NCI-H1417 treated with DMSO at 0.1 percent for 48 hours (cell line): Measurements from ENCODE around the gene LARP1.
"Not testable (repeated sequence)": the region's sequence is repeated elsewhere in the genome, so short reads cannot be mapped to it uniquely, and the experiment has no call there.

Experiments
- DNase-seq: peaks from one replicate; lab custom pipeline; 2025; lab: John Stamatoyannopoulos, UW

Gene LARP1

DNA sequence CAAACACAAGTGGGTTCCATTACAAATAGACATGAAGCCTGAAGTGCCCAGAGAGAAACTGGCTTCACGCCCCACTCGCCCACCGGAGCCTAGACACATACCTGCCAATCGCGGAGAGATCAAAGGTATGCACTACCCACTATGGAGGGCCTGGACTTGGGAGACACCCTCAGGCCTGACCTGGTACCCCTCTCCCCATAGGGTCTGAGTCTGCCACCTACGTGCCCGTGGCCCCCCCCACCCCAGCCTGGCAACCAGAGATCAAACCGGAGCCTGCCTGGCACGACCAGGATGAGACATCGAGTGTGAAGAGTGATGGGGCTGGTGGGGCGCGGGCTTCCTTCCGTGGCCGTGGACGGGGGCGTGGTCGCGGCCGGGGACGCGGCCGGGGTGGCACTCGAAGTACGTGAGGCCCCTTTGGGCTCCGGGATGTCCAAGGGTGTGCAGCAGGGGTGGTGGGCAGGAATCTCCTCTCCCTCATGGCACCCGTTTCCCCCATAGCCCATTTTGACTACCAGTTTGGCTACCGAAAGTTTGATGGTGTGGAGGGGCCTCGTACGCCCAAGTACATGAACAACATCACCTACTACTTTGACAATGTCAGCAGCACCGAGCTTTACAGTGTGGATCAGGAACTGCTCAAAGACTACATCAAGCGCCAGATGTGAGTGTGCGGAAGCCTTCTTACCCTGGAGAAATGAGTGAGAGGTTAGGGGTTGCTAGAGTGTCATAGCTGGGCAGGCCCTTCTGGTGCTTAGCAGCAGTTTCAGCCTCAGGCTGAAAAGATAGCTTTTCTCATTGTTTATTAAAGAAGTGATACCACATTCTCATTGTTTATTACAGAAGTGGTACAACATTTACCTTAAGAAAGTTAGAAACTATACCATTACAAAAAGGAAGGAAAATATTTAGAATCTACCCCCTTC, 38.7 kb downstream of the LARP1 start:
- no peak for DNase-seq

DNA sequence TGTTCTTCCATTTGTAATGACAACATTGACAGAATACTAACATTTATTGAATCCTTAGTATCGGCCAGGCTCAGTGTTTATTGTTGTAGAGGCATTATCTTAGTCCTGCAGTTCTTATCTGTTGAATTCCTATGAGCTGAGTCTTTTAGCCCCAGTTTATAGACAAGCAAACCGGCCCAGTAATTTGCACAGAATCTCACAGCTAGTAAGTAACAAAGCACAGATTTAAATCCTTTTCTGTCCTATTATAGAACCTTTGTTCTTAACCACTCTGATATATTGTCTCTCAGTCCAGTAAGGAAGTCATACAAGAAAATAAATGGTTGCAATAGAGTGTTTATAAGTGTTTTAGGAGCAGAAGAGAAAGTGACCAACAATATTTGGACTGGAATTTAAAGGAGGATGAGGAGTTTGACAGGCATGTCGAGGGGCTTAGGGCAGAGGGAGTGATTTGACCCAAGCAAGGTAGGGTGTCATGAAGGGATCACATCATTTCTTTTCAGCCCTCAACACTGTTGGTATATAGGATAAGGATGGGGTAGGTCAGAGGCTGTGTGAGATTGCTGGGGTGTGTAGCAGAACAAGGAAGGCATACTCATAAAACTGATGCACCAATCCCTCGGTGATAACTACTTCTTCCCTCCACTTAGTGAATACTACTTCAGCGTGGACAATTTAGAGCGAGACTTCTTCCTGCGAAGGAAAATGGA, 39.5 kb downstream of the LARP1 start:
- no peak for DNase-seq

DNA sequence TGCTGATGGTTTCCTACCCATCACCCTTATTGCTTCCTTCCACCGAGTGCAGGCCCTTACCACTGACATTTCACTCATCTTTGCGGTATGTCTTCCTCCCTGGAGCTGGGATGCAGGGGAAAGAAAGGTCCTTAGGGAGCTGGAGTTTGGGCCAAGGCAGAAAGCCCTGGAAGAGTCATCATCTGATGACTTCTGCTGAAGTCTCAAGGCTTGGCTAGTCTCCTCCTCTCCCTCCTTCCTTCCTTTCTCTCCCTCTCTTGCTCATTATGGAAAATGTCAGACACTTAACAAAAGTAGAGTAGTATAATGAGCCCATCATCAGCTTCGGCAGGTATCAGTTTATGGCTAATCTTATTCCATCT, 40.0 kb downstream of the LARP1 start:
- no peak for DNase-seq

DNA sequence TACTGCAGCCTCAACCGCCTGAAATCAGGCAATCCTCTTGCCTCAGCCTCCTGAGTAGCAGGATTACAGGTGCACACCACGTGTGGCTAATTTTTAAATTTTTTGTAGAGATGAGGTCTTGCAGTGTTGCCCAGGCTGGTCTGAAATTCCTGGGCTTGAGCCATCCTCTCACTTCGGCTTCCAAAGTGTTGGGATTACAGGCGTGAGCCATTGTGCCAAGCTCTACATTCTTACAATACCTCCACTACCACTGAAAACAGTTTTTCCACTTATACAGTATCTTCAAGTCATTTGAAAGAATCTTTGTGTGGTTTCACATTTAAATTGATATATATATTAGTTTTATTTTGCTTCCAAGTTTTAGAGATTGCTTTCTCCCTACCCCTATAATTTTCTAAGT, 42.6 kb downstream of the LARP1 start:
- no peak for DNase-seq

GRCh38 chr5:154800582-154800981, 45.4 kb downstream of the LARP1 start:
- no peak for DNase-seq

- DNase-seq, result no peak
These were observed 45.9 kb downstream of the LARP1 start for GRCh38 chr5:154801083-154801482.

- no peak for DNase-seq
These were observed 46.9 kb downstream of the LARP1 start for GRCh38 chr5:154802050-154802449.

- DNase-seq, result no peak
These were observed 51.0 kb downstream of the LARP1 start for GRCh38 chr5:154806176-154806575.

DNA sequence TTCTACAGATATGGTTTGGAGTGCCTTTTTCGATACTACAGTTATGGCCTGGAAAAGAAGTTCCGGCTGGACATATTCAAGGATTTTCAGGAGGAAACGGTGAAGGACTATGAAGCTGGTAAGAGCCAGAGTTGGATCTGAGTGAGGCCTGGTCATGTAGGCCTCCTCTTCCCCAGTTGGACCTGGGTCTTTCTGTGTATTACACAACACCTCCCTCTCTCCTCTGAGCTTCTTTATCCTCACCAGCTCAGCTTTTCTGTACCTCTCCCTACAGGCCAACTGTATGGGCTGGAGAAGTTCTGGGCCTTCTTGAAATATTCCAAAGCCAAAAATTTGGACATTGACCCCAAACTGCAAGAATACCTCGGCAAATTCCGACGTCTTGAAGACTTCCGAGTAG, 56.1 kb downstream of the LARP1 start:
- no peak for DNase-seq

DNA sequence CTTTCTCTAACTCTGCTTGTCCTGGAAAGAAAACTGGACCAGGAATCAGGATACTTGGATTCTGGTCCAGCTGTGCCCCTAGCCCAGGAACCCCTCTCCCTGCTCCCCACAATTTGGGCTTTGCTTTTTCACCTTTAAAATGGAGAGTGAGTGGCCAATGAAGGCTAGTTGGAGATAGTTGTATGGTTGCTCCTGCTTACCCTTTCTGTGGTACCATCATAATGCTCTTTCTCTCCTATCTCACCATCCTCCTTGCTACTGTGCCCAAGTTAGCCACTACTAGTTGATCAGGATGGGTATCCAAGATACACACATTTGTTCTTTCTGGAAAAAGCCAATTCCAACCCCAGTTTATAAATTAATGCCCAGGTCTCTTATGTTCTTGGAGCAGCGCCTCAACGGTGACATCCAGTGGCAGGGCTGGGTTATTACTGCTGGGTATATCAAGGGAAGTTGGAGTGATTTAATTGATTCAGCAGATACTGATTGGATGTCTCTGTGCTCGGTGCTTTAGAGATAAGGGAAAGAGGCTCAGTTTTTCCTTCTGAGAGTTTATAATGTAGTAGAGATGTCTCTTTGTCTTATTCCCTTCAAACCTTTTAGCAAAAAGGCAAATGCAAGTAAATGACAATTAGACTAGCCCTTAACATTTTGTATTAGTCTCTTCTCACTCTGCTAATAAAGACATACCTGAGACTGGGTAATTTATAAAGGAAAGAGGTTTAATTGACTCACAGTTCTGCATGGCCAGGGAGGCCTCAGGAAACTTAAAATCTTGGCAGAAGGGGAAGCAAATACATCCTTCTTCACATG, 56.7 kb downstream of the LARP1 start:
- DNase-seq, result no peak

DNA sequence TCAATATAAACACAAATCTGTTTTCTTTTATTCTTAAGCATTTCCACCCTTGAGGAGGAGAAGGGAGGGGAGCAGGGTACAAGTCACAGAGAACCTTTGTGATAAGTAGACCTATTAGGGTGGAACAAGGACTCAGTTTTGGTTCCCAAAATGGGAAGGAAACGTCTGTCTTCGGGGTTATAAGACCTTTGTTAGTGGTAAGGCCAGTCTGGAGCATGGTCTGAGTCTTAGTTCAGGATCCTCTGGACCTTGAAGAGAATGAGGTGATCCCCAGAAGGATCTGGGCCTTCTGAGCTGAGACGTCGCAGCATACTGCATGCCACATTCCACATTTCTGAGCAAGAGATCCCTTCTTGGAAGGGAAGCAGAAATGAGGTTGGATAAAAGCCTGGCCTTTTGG, 58.0 kb downstream of the LARP1 start:
- no peak for DNase-seq

GRCh38 chr5:154813736-154814135, 58.6 kb downstream of the LARP1 start:
- DNase-seq, result no peak

DNA sequence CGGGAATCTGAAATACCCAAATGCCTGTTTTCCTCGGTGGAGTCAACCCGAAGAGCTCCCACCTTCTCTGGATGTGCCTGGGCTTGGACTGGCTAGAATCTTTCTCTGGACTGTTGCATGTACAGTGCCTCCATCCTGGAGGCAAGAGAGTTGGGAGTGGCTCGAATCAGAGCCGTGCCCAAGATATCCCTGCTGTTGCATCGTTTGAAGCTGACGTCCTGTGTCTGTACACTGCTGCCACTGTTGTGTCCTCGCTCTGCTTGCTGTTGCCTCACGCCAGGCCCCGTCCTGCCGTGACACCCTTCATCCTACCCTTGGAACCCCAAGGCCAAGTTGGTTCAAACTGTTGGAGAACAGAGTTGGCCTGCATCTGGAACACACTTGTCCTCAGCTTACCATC, 59.8 kb downstream of the LARP1 start:
- DNase-seq, result no peak

DNA sequence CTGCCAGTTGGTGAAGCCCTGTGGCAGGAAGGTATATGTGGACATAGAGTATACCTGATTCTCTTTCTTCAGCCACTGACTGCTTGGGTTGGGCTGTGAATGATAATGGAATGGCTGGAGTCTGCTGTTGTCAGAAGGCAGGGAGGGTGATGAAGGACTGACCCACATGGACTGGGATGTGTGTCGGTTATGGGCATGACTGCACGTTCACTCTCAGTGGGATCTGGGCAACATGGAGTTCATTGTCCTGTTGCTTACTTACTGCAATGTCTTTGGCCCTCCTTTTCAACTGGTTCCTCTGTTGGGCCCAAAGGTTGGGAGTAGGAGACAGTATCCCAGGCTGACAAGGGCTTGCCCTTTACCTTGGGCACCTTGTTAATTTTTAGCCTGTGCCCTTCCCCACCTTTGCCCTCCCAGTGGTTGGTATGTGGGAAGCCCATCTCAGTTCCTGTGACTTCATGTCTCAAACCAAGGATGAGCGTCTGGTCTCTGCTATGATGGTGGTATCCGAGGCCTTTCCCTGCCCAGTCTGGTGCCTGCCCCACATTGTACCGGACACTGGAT, 60.6 kb downstream of the LARP1 start:
- no peak for DNase-seq

DNA sequence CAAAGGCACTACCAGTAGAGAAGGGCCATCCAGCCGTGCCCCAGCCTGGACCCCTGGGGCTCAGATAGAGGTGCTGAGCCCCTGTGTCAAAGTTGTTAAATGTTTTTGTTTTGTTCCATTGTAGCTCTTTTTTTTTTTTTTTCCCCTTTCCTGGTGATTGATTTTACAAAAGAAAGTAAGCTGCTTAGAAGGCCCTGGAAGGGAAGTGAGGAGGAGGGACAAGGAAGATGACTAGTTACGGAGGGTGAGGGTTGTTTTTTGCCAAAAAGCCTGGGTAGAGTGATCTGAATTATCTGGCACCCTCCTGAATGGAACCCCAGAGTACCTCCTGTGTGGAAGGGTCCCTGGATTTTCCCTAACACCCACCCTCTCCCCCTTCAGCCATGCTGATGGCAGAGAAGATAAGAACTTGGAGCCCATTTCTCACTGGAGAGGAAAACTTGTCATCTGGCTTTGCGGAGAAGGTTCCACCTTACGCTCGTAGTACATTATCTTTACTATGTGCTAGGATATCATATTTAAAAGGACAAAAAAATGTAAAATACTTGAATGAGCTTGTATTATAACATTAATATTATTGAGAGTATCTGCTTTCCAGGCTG, 61.8 kb downstream of the LARP1 start:
- no peak for DNase-seq

GRCh38 chr5:154817815-154818214, 62.6 kb downstream of the LARP1 start:
- no peak for DNase-seq

- DNase-seq, result no peak
These were observed 63.4 kb downstream of the LARP1 start for GRCh38 chr5:154818471-154819116.

- DNase-seq, result no peak
These were observed 64.4 kb downstream of the LARP1 start for GRCh38 chr5:154819546-154819945.

- no peak for DNase-seq
These were observed 65.2 kb downstream of the LARP1 start for GRCh38 chr5:154820383-154820782.

DNA sequence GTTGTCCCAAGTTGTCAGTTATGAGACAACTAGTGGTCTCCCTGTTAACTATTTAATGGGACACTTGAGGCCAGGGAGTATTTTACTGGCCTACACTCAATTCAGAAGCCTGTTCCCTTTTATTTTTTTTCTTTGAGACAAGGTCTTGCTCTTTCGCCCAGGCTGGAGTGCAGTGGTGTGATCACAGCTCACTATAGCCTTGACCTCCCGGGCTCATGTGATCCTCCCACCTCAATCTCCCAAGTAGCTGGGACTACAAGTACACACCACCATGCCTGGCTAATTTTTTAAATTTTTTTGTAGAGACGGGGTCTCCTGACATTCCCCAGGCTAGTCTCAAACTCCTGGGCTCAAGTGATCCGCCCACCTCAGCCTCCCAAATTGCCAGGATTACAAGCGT, 67.7 kb downstream of the LARP1 start:
- DNase-seq, result not testable (repeated sequence)

GRCh38 chr5:154823605-154824004, 68.4 kb downstream of the LARP1 start:
- no peak for DNase-seq
